GM18502 (cell line): ENCODE data around the gene KICS2.
A peak's percentile ranks its signal among the peaks of the same experiment; 100 is the strongest.

Experiments
- ATAC-seq: cut with Tn5 transposase; IDR thresholded peaks from one replicate; pipeline ENCODE4 v1.9.1; 2021; ENCODE audit warnings: mild to moderate bottlenecking; ENCODE audit not compliant: unreplicated experiment, poor library complexity

The KICS2 gene

GRCh38 chr12:64222009-64222765, at the start of gene KICS2:
KICS2 (minus strand) TSS chr12:64222296; CDS start chr12:64222237, 59 bp downstream.
- peak; percentile 96 for ATAC-seq

- no peak for ATAC-seq
Measured at GRCh38 chr12:64270411-64270810, 48.3 kb upstream of the KICS2 start.

GRCh38 chr12:64269161-64269560, 47.1 kb upstream of the KICS2 start:
- ATAC-seq = no peak

GRCh38 chr12:64268409-64268808, 46.3 kb upstream of the KICS2 start:
- no peak for ATAC-seq

- ATAC-seq = no peak
Measured at GRCh38 chr12:64265839-64266238, 43.7 kb upstream of the KICS2 start.

- no peak for ATAC-seq
Measured at GRCh38 chr12:64261813-64262212, 39.7 kb upstream of the KICS2 start.

GRCh38 chr12:64258576-64258975, 36.5 kb upstream of the KICS2 start:
- no peak for ATAC-seq

- no peak for ATAC-seq
Measured at GRCh38 chr12:64256166-64256800, 34.2 kb upstream of the KICS2 start.

- ATAC-seq = no peak
Measured at GRCh38 chr12:64255249-64255648, 33.2 kb upstream of the KICS2 start.

GRCh38 chr12:64253356-64253755, 31.3 kb upstream of the KICS2 start:
- peak; percentile 48 for ATAC-seq

- ATAC-seq = no peak
Measured at GRCh38 chr12:64252681-64253080, 30.6 kb upstream of the KICS2 start.

GRCh38 chr12:64243809-64244208, 21.7 kb upstream of the KICS2 start:
- ATAC-seq = no peak

- no peak for ATAC-seq
Measured at GRCh38 chr12:64240781-64241180, 18.7 kb upstream of the KICS2 start.

- ATAC-seq = no peak
Measured at GRCh38 chr12:64237382-64237781, 15.3 kb upstream of the KICS2 start.

GRCh38 chr12:64236549-64236948, 14.5 kb upstream of the KICS2 start:
- no peak for ATAC-seq

- ATAC-seq = no peak
Measured at GRCh38 chr12:64232196-64232595, 10.1 kb upstream of the KICS2 start.

- ATAC-seq = no peak
Measured at GRCh38 chr12:64229796-64230195, 7.7 kb upstream of the KICS2 start.

- ATAC-seq = no peak
Measured at GRCh38 chr12:64229240-64229639, 7.1 kb upstream of the KICS2 start.

GRCh38 chr12:64225626-64226025, 3.5 kb upstream of the KICS2 start:
- ATAC-seq = no peak

GRCh38 chr12:64221651-64222008, 466 bp downstream of the KICS2 start:
- peak; percentile 33 for ATAC-seq

- no peak for ATAC-seq
Measured at GRCh38 chr12:64220046-64220445, 2.0 kb downstream of the KICS2 start.

- no peak for ATAC-seq
Measured at GRCh38 chr12:64219145-64219544, 3.0 kb downstream of the KICS2 start.
